Body of pancreas (tissue), 4 donors: ENCODE measurements around the gene COQ7. TPM values are rescaled to one million over a fixed set of nuclear protein-coding genes. Genes with fewer than 3 reads are reported as not detected.

ENCODE experiments used
- ATAC-seq: fragments of 150-250 bp; one replicate; pipeline ENCODE4 v1.9.1; 2016
- DNase-seq, 4 donors: peaks; one replicate each; pipeline ENCODE4 v3.0.0-alpha.2; 2019
- H3K27ac ChIP-seq, 4 donors: fragments of 200-600 bp; sonication (generic); 1 replicate in 3 of 4; 2 replicates in 1 of 4; pipeline versions ENCODE4 v1.5.1 to v1.6.1; 2016 to 2019; ENCODE audit warnings: mild to moderate bottlenecking in 1 of 4, mixed read lengths in 1 of 4, moderate library complexity in 1 of 4
- H3K27me3 ChIP-seq, 2 donors: fragments of 200-600 bp; sonication (generic); one replicate each; pipeline ENCODE4 v1.6.0; 2016; ENCODE audit warnings: mild to moderate bottlenecking in 1 of 2
- H3K36me3 ChIP-seq, 2 donors: fragments of 200-600 bp; sonication (generic); replicated peaks in 1 of 2; 2 replicates each; pipeline ENCODE4 v1.5.1; 2016; ENCODE audit warnings: low read depth in 2 of 2; ENCODE audit not compliant: insufficient read depth in 1 of 2
- H3K4me1 ChIP-seq: fragments of 200-600 bp; sonication (generic); one replicate; pipeline ENCODE4 v1.6.0; 2016
- H3K4me3 ChIP-seq, 2 donors: fragments of 200-600 bp; sonication (generic); 1 replicate in 1 of 2; 2 replicates in 1 of 2; pipeline ENCODE4 v1.5.1; 2016 to 2019
- H3K9me3 ChIP-seq, 3 donors: fragments of 200-600 bp; sonication (generic); 1 replicate in 2 of 3; 2 replicates in 1 of 3; pipeline ENCODE4 v1.5.1; 2016
- CTCF ChIP-seq, 7 experiments: fragments of 450-650 bp in 4 of 7; fragments of 200-600 bp in 3 of 7; sonication (generic) in 3 of 7; IDR thresholded peaks; one replicate each; pipeline ENCODE4 v1.5.1; 2016 to 2019; ENCODE audit warnings: antibody characterized with exemption in 7 of 7
- POLR2A ChIP-seq, 3 donors: fragments of 450-650 bp; IDR thresholded peaks; one replicate each; pipeline ENCODE4 v1.6.1; 2016; ENCODE audit warnings: antibody characterized with exemption in 3 of 3, mild to moderate bottlenecking in 2 of 3
- WGBS, 2 donors: methylation state at CpG; one replicate each; pipeline ENCODE4 v1.1.5; 2017; 5-methylcytosine and 5-hydroxymethylcytosine counted together
- intact Hi-C: fragments of 100-400 bp; cut with DNase I; formaldehyde crosslinking; loops from one replicate; pipeline ENCODE4 v1.15.1; 2023
- total RNA-seq, 2 donors: library from RNA; depleted of rRNA; stranded (reverse); fragments of >200 nt; gene quantifications; one replicate each; pipeline ENCODE4 v1.1.0, GENCODE V29; 2016

COQ7 gene
- total RNA-seq, 2 donors from 2014 or later, result 8.6 to 9.1 TPM

DNA sequence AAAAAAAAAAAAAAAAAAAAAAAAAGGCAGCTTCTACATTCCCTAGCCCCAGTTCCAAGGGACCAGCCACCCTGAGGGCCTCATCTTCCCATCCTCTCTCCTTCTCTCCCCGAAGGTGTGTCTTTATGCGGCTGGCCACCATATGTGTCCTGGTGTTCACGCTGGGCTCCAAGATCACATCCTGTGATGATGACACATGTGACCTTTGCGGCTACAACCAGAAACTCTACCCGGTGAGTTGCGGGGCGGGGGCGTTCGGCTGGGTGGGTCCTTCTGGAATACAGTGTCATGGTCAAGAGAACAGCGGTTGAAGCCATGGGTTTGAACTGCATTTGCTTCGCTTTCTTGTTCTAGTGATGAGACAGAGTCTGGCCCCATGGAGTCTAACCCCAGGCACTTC, 22.6 kb upstream of the COQ7 start:
- intact Hi-C loops, result no loop called here
- Histone ChIP-seq H3K27ac (no peak overlapping the region), H3K27me3 (no peaks in the 10 kb centered on the region), H3K9me3 (no peaks in the 10 kb centered on the region), H3K4me1 (no peaks in the 10 kb centered on the region), H3K36me3 (no peaks in the 10 kb centered on the region), H3K4me3 (no peak overlapping the region)
- ATAC-seq (no peak), DNase-seq (no peak)
- 85 to 92% methylated on average over 11 of the region's 11 CpGs for WGBS, 2 donors
- TF ChIP-seq CTCF (IDR thresholded peaks at IDR 0.05) (no peak), POLR2A (IDR thresholded peaks at IDR 0.05) (no peak)

DNA sequence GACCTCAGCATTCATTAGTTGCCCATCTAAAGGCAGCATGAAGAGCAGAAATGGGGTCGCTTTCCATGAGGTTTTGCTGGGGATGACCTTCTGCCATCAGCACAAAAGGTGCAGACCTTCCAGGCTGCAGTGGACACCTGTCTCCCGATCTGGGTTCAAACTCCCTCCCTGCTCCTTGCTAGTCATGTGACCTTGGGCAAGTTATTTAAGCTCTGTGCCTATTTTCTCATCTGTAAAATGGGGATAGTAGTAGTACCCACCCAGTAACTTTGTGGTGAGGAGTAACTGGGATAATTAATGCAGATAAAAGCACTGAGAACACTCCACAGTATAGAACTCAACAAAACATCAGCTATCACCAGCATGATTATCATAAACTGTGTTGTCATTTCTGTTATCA, 21.4 kb upstream of the COQ7 start:
- intact Hi-C loops, result no loop called here
- H3K27ac ChIP-seq, result no peak overlapping the region
- H3K36me3 ChIP-seq, result no peaks in the 10 kb centered on the region
- ATAC-seq (no peak), DNase-seq (no peak)
- H3K9me3 ChIP-seq, result no peaks in the 10 kb centered on the region
- 85 to 86% methylated on average over 2 of the region's 2 CpGs for WGBS, 2 donors
- H3K27me3 ChIP-seq, result no peaks in the 10 kb centered on the region
- TF ChIP-seq POLR2A (IDR thresholded peaks at IDR 0.05) (no peak), CTCF (IDR thresholded peaks at IDR 0.05) (no peak)
- H3K4me3 ChIP-seq, result no peak overlapping the region
- no peaks in the 10 kb centered on the region for H3K4me1 ChIP-seq

- Histone ChIP-seq H3K27ac (no peak overlapping the region), H3K27me3 (no peaks in the 10 kb centered on the region), H3K4me1 (peaks cover 2% of the 10 kb centered on the region), H3K36me3 (no peaks in the 10 kb centered on the region), H3K9me3 (no peaks in the 10 kb centered on the region), H3K4me3 (no peak overlapping the region)
- 55 to 59% methylated on average over 4 of the region's 4 CpGs for WGBS, 2 donors
- intact Hi-C loops, result no loop called here
- TF ChIP-seq CTCF (IDR thresholded peaks at IDR 0.05) (no peak), POLR2A (IDR thresholded peaks at IDR 0.05) (no peak)
- DNase-seq, result no peak
- ATAC-seq, result no peak
Measured at GRCh38 chr16:19062706-19063105, 4.7 kb upstream of the COQ7 start.

DNA sequence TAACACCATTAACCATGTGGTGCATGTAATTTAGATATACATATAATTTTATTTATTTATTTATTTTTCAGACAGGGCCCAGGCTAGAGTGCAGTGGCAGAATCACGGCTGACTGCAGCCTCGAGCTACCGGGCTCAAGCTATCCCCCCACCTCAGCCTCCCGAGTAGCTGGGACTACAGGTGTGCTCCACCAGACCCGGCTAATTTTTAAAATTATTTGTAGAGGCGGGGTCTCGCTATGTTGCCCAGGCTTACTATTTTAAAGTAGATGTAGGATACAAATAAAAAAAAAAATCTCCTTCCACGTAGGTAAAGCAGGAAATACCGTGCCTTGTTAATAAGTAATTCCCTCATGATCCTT, 446 bp upstream of the COQ7 start:
- H3K36me3 ChIP-seq, result no peaks in the 10 kb centered on the region
- ATAC-seq (no peak), DNase-seq (peak in 2 of 4 donors; percentile 14 to 30)
- no peaks in the 10 kb centered on the region for H3K27me3 ChIP-seq
- TF ChIP-seq CTCF (IDR thresholded peaks at IDR 0.05), result no peak
- no peak for TF ChIP-seq POLR2A (IDR thresholded peaks at IDR 0.05)
- no peaks in the 10 kb centered on the region for H3K9me3 ChIP-seq
- intact Hi-C loops, result no loop called here
- peaks cover 16% of the 10 kb centered on the region for H3K4me1 ChIP-seq
- peak overlapping the region; percentile 96 to 100 (median 100) for H3K27ac ChIP-seq
- H3K4me3 ChIP-seq, result no peak overlapping the region
- WGBS, 2 donors, result 33 to 42% methylated on average over 9 of the region's 9 CpGs

DNA sequence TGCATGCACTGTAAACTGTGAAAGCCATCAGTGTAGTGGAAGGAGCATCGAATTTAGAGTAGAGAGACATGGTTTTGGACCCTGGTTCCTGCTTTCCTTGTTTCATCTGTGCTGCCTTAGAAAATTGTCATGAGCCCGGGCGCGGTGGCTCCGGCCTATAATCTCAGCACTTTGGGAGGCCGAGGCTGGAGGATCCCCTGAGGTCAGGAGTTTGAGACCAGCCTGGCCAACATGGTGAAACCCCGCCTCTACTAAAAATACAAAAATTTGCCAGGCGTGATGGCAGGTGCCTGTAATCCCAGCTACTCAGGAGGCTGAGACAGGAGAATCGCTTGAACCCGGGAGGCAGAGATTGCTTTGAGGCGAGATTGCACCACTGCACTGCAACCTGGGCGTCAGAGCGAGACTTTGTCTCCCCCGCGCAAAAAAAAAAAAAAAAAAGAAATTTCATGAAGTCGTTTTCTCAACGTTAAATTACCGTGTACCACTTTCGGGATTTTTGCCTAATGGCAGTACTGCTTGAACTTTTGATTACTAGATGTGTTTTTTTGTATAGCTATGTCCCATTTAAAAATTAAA, 912 bp downstream of the COQ7 start:
- peaks cover 16% of the 10 kb centered on the region for H3K4me1 ChIP-seq
- peaks cover 0 to 2% of the 10 kb centered on the region in 2 donors for H3K36me3 ChIP-seq
- peak overlapping the region; percentile 96 to 100 (median 100) for H3K27ac ChIP-seq
- TF ChIP-seq POLR2A (IDR thresholded peaks at IDR 0.05) (no peak), CTCF (IDR thresholded peaks at IDR 0.05) (no peak)
- DNase-seq, result peak in 1 of 4 donors; percentile 10
- H3K9me3 ChIP-seq, result no peaks in the 10 kb centered on the region
- peak overlapping the region; percentile 30 to 66 for H3K4me3 ChIP-seq
- WGBS, 2 donors, result 25 to 32% methylated on average over 13 to 19 of the region's 19 CpGs
- no peaks in the 10 kb centered on the region for H3K27me3 ChIP-seq
- no peak for ATAC-seq
- intact Hi-C loops, result no loop called here
